Mesothelial cell of epicardium (in vitro differentiated cells): Measurements from ENCODE around the gene CDH8. TPM values are rescaled to one million over a fixed set of nuclear protein-coding genes. Genes with fewer than 3 reads are reported as not detected.

Experiments used
- DNase-seq, 2 experiments: peaks; one replicate each; pipeline ENCODE4 v3.0.0; 2021; ENCODE audit warnings: low spot score in 2 of 2; ENCODE audit not compliant: unreplicated experiment in 2 of 2
- H3K27ac Mint-ChIP-seq: 2 replicates; pipeline ENCODE4 v1.8.0; 2021; ENCODE audit warnings: mixed read lengths
- H3K27me3 Mint-ChIP-seq: 2 replicates; pipeline ENCODE4 v1.8.0; 2021; ENCODE audit warnings: low read depth, mixed read lengths
- H3K36me3 Mint-ChIP-seq: 2 replicates; pipeline ENCODE4 v1.8.0; 2021; ENCODE audit warnings: mixed read lengths
- H3K4me1 Mint-ChIP-seq: 2 replicates; pipeline ENCODE4 v1.8.0; 2021; ENCODE audit warnings: mixed read lengths
- H3K4me3 Mint-ChIP-seq: 2 replicates; pipeline ENCODE4 v1.8.0; 2021; ENCODE audit warnings: mild to moderate bottlenecking, moderate library complexity, mixed read lengths
- H3K9me3 Mint-ChIP-seq: 2 replicates; pipeline ENCODE4 v1.8.0; 2021; ENCODE audit warnings: mixed read lengths
- total RNA-seq: library from RNA; stranded (reverse); gene quantifications from 3 replicates; pipeline ENCODE4 v1.2.1, GENCODE V29; 2021
- TF ChIP-seq, protein P1 (sequence below): fragments of 200-600 bp; sonication (generic); IDR thresholded peaks from one replicate; pipeline ENCODE4 v1.5.0; 2021; ENCODE audit warnings: antibody characterized with exemption; ENCODE audit not compliant: unreplicated experiment

The CDH8 gene
- total RNA-seq, 1 donor from 2014 or later: 20.2 TPM

DNA sequence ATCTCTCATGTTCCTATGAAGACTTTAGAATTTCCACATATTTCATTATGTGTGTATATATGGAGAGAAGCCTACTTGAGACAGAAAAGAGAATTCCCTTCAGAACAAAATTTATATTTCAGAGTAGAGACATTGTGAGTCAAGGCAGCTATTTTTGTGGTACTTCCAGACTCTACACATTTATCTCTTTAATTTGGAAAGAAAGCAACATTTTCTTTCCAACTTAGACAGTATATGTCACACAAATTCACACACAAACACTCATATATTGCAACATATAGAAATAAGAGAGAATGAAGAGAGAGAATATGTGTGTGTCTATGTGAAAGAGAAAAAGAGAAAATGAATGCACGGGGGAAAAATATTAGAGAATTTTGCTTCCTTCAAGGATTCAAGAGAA is 158.8 kb downstream of the CDH8 start:
- no peak for DNase-seq
- H3K27me3 Mint-ChIP-seq: no peaks in the 10 kb centered on the region
- peaks cover 5% of the 10 kb centered on the region for H3K4me1 Mint-ChIP-seq
- no peak overlapping the region for H3K27ac Mint-ChIP-seq
- H3K9me3 Mint-ChIP-seq: peaks cover 4% of the 10 kb centered on the region
- H3K36me3 Mint-ChIP-seq: peaks cover 3% of the 10 kb centered on the region
- TF ChIP-seq, protein P1, sequence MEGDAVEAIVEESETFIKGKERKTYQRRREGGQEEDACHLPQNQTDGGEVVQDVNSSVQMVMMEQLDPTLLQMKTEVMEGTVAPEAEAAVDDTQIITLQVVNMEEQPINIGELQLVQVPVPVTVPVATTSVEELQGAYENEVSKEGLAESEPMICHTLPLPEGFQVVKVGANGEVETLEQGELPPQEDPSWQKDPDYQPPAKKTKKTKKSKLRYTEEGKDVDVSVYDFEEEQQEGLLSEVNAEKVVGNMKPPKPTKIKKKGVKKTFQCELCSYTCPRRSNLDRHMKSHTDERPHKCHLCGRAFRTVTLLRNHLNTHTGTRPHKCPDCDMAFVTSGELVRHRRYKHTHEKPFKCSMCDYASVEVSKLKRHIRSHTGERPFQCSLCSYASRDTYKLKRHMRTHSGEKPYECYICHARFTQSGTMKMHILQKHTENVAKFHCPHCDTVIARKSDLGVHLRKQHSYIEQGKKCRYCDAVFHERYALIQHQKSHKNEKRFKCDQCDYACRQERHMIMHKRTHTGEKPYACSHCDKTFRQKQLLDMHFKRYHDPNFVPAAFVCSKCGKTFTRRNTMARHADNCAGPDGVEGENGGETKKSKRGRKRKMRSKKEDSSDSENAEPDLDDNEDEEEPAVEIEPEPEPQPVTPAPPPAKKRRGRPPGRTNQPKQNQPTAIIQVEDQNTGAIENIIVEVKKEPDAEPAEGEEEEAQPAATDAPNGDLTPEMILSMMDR: no peak
- H3K4me3 Mint-ChIP-seq: no peak overlapping the region

DNA sequence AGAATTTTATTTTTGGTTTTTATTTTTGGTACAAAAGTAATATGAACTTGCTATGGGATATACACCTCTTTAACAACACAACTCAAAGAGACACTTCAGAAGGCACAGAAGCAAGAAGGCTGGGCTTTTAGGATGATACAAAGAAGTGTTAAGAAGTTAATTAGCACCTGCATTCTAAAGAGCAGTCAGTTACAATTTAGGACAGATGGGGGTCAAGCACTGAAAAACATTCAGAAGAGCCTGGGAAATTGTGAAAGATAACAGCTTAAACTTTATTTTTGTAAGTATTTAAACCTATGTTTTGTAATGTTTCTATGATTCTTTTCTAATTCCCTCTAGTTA is 163.5 kb downstream of the CDH8 start:
- DNase-seq: no peak
- Mint-ChIP-seq H3K4me3 (no peak overlapping the region), H3K27me3 (no peaks in the 10 kb centered on the region), H3K9me3 (no peaks in the 10 kb centered on the region), H3K4me1 (peaks cover 5% of the 10 kb centered on the region), H3K27ac (no peak overlapping the region), H3K36me3 (no peaks in the 10 kb centered on the region)
- TF ChIP-seq, protein P1: no peak

DNA sequence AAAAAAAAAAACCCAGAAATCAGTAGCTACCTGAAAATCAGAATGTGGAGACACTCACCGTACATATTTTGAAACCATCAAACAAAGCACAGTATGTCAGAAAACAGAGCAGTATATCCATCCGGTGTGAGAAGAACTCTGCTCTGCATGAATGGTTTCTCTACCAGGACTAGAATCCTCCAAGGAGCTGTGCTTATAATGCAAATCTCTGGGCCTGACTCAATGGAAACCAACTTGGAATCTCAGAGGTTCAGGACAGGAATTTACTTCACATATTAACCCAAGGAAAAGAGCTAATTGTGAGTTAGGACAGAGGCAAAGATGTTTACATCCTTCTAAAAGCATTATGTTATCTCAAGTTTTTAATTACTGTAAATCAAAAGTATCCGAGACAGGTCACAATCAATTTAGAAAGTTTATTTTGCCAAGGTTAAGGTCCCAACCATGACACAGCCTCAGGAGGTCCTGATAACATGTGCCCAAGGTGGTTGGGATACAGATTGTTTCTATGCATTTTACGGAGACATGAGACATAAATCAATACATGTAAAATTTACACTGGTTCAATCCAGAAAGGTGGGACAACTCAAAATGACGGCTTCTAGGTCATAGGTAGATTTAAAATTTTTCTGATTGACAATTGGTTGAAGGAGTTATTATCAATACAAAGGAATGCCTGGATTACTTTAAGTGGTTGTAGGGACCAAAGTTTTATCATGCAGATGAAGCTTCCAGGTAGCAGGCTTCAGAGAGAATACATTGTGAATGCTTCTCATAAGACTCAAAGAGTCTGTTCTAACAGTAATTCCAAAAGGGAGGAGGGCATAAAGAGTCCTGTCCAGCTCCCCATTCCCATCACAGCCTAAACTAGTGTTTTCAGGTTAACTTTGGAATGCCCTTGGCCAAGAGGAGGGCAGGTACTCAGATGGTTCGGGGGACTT is 164.1 kb downstream of the CDH8 start:
- no peaks in the 10 kb centered on the region for H3K27me3 Mint-ChIP-seq
- TF ChIP-seq, protein P1: no peak
- no peaks in the 10 kb centered on the region for H3K4me1 Mint-ChIP-seq
- no peaks in the 10 kb centered on the region for H3K9me3 Mint-ChIP-seq
- H3K4me3 Mint-ChIP-seq: no peak overlapping the region
- H3K36me3 Mint-ChIP-seq: no peaks in the 10 kb centered on the region
- H3K27ac Mint-ChIP-seq: no peak overlapping the region
- DNase-seq: no peak

DNA sequence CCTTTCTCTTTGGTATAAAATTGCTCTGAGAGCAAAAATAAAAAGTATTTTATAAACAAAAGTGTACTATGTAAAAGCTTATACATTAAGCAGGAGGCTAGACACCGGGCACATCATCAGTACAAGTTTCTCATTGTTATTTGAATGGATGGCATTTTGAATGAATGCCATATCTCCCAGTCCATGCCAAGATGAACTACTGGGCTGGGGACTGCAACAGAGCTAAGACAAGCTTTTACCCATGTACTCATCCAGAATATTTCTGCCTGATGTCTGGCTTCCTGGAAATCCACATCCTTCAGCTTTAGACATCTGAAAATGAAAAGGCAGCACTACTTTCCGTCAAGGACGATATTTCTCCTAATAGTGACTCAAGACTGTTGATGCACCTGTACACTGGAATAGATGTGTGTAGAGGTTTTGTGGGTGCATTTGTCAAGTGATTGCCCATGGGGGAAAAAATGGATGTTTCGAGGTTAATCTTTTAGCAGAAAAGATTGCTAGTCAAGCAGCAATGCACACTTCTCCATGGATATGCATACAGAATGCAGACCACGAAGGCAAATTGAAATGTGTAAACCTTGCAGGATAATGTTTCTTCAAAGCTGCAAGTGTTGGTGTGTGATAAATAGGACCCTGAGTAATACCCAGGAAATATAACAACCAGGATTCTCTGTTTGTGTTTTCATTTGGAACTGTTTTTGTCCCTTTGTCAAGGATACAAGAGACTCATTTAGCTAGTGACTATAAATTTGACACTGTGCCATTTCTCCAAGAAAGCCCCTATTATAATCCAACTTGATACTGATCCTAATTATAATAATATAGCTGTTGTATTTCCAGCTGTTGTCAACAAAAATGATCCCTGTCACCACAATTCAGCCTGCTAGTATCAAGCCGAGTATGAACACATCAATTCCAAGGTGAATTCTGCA is 173.8 kb downstream of the CDH8 start:
- no peak for DNase-seq
- H3K4me3 Mint-ChIP-seq: no peak overlapping the region
- no peak overlapping the region for H3K27ac Mint-ChIP-seq
- H3K36me3 Mint-ChIP-seq: no peaks in the 10 kb centered on the region
- peaks cover 8% of the 10 kb centered on the region for H3K9me3 Mint-ChIP-seq
- H3K4me1 Mint-ChIP-seq: peaks cover 5% of the 10 kb centered on the region
- H3K27me3 Mint-ChIP-seq: no peaks in the 10 kb centered on the region
- TF ChIP-seq, protein P1: no peak

DNA sequence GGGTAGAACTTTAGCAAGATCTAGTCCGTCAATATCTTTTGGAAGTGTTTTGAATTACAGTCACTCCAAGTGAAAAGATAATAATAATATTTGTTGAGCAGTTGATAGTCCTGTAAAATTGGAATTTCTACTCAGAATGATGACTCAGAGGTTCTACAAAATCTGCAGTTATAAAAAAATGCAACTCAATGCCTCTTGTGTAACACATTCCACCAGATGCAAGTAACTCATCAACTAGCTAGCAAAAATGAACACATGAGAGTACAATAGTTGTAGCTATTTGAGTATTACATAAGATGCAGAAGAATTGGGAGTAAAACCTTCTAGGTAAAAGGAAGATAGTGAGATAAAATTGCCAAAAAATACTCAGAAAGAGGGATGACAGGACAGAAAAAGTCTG is 177.2 kb downstream of the CDH8 start:
- H3K9me3 Mint-ChIP-seq: peaks cover 8% of the 10 kb centered on the region
- TF ChIP-seq, protein P1: no peak
- peaks cover 7% of the 10 kb centered on the region for H3K4me1 Mint-ChIP-seq
- DNase-seq: no peak
- H3K27ac Mint-ChIP-seq: no peak overlapping the region
- no peak overlapping the region for H3K4me3 Mint-ChIP-seq
- no peaks in the 10 kb centered on the region for H3K36me3 Mint-ChIP-seq
- no peaks in the 10 kb centered on the region for H3K27me3 Mint-ChIP-seq
